AG08396 (cell line): Measurements from ENCODE around the gene CRIM1.

Experiments used
- DNase-seq: peaks from one replicate; pipeline ENCODE4 v3.0.0; 2012; ENCODE audit warnings: low spot score, mixed read lengths

Gene CRIM1

GRCh38 chr2:36578343-36579296, 223.0 kb downstream of the CRIM1 start:
- DNase-seq = no peak

GRCh38 chr2:36579297-36579664, 223.7 kb downstream of the CRIM1 start:
- no peak for DNase-seq

GRCh38 chr2:36582538-36582937, 227.0 kb downstream of the CRIM1 start:
- DNase-seq = no peak

DNA sequence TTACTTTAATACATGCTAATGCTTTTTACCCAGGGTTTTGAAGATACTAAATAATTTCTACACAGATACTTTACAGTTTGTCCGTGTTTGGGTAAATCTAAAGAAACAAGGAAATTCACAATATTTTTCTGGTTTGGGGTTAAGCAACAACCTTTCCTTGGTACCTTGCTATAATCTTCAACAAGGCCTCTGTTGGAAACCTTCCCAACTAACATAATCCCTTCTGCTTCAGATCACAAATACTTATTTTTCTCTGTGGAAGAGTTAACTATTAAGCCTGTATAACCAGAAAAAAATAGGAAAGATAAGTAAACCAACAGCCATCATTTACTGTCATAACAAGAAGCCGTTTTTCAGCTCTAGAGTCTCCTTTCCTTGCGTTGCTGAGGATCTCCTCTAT, 227.4 kb downstream of the CRIM1 start:
- no peak for DNase-seq

DNA sequence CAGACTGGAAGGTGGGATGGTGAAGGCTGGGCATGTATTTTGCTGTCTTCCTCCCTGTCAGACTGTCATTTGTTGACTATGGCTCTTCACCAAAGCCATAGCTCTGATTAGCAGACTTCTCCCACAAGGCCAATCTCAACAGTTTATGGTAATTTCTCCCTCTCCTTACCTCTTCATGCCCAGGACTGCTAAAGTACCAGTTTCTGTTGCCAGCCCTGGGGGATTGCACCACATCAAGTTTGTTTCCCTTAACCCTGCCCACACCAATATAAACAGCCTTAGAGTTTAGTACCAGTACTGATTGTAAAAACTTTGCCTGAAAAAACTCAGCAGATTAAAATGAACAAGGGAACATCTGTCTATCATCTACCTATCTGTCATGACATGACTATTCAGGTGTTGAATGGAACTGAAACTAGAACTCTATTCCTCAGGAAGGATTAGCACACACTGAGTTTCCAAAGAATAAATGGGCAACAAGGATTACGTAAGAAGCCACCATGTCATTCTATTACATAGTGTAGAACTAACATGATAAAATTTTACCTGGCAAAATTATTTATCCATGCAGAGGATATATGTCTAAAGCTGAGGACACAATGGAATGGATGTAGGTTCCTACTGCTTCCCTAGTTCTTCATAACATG, 228.7 kb downstream of the CRIM1 start:
- DNase-seq = no peak

DNA sequence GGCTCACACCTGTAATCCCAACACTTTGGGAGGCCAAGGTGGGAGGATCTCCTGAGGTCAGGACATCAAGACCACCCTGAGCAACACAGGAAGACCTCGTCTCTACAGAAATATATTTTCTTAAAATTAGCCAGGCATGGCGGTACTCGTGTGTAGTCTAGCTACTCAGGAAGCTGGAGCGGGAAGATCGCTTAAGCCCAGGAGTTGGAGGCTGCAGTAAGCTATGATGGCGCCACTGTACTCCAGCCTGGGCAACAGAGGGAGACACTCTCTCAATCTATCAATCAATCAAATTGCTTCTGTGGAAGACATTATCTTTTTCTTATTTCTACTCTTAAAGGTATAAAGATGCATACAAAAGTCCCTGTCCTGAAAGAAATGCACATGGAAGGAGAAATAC, 231.1 kb downstream of the CRIM1 start:
- DNase-seq = no peak

DNA sequence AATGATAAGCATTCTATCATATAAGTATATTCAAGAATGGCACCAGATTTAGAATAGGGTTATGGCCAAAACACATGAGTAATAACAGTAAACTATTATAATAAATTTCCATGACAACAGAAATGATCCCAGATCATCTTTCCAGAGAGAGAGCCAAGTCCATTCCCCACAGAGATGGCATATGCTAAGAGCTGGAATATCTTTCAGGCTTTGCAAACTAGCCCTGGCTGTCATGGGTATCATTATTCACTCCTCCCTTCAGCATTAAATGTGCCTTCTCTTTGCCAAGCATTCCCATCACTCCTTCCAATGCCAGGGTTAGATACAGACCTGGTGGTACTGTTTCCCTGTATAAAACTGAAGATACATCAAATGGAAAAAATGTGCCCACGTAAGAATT, 231.5 kb downstream of the CRIM1 start:
- no peak for DNase-seq

DNA sequence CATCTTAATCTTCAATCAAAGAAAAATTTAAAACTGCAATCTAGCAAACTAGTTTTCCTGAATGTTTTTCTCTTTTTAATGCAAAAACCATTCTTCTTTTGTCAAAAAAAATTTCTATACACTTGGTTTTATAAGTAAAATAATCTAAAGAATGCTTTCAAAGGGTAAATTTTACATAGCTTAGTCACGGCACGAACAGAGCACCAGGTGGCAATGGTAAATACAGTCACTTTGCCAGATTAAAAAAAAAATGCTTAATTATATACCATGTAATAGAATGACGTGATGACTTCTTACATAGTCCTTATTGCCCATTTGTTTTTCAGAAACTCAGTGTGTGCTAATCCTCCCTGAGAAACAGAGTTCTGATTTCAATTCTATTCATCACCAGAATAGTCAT, 232.0 kb downstream of the CRIM1 start:
- no peak for DNase-seq

DNA sequence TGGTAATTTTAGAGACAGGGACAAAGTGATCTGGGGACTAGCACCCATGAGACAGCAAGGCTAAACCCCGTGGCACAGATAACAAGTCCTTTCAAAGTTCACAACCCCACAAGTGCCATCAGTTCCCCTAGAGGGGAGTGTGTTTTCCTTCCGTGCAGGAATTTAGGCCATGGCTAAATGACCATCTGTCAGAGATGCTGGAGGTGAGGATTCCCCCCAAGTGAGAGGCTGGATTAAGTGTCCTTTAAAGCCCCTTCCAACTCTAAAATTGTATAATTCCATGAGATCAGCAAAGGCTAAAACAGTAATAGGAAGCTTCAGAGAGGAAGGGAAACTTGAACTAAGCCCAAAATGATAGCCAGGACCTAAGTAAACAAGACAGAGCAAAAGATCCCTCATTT, 233.7 kb downstream of the CRIM1 start:
- no peak for DNase-seq

GRCh38 chr2:36594849-36595248, 239.3 kb downstream of the CRIM1 start:
- no peak for DNase-seq

DNA sequence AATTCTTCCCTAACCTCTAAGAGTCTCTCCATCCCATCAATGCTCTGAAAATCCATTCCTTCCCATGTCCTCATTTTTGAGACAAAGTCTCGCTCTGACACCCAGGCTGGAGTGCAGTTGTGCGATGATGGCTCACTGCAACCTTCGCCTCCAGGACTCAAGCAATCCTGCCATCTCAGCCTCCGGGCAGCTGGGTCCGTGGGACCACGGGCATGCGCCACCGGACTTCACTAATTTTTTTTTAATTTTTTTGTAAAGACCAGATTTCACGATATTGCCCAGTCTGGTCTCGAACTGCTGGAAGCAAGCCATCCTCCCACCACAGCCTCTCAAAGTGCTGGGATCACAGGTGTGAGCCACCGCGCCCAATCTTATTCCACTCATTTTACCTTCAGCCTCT, 240.8 kb downstream of the CRIM1 start:
- DNase-seq = no peak

GRCh38 chr2:36597003-36597531, 241.5 kb downstream of the CRIM1 start:
- no peak for DNase-seq

- DNase-seq = peak; percentile 92
These were observed 242.2 kb downstream of the CRIM1 start, which contains the start of gene FEZ2 for GRCh38 chr2:36597532-36598377. FEZ2 (minus strand) TSS chr2:36598168; CDS start chr2:36598142, 26 bp downstream.
